GM19468 (cell line): ENCODE data around the gene WDFY4.
"Not testable (repeated sequence)": the region's sequence is repeated elsewhere in the genome, so short reads cannot be mapped to it uniquely, and the experiment has no call there.

Experiments used
- ATAC-seq: cut with Tn5 transposase; IDR thresholded peaks from one replicate; pipeline ENCODE4 v1.9.1; 2021; ENCODE audit warnings: mild to moderate bottlenecking, moderate library complexity, moderate number of reproducible peaks; ENCODE audit not compliant: unreplicated experiment; ENCODE audit errors: extremely low read depth

The WDFY4 gene

GRCh38 chr10:48684792-48685623, at the start of gene WDFY4:
WDFY4 (plus strand) TSS chr10:48684873; CDS start chr10:48709733, 24,860 bp downstream.
- ATAC-seq, result peak; percentile 43

GRCh38 chr10:48634984-48635557, 49.6 kb upstream of the WDFY4 start:
- ATAC-seq, result no peak

GRCh38 chr10:48636231-48636630, 48.4 kb upstream of the WDFY4 start:
- ATAC-seq, result no peak

GRCh38 chr10:48636901-48637300, 47.8 kb upstream of the WDFY4 start:
- ATAC-seq, result no peak

GRCh38 chr10:48638158-48638557, 46.5 kb upstream of the WDFY4 start:
- ATAC-seq, result no peak

- ATAC-seq, result no peak
These were observed 45.7 kb upstream of the WDFY4 start for GRCh38 chr10:48638739-48639527.

- ATAC-seq, result no peak
These were observed 45.0 kb upstream of the WDFY4 start for GRCh38 chr10:48639632-48640031.

- ATAC-seq, result no peak
These were observed 44.3 kb upstream of the WDFY4 start for GRCh38 chr10:48640326-48640725.

- not testable (repeated sequence) for ATAC-seq
These were observed 43.5 kb upstream of the WDFY4 start for GRCh38 chr10:48641099-48641690.

- ATAC-seq, result no peak
These were observed 39.1 kb upstream of the WDFY4 start for GRCh38 chr10:48645600-48645999.

- not testable (repeated sequence) for ATAC-seq
These were observed 37.6 kb upstream of the WDFY4 start for GRCh38 chr10:48647073-48647472.

- ATAC-seq, result no peak
These were observed 36.3 kb upstream of the WDFY4 start for GRCh38 chr10:48648172-48648942.

GRCh38 chr10:48649349-48649944, 35.2 kb upstream of the WDFY4 start:
- ATAC-seq, result no peak

GRCh38 chr10:48651293-48651692, 33.4 kb upstream of the WDFY4 start:
- no peak for ATAC-seq

GRCh38 chr10:48651839-48652238, 32.8 kb upstream of the WDFY4 start:
- no peak for ATAC-seq

- no peak for ATAC-seq
These were observed 32.3 kb upstream of the WDFY4 start for GRCh38 chr10:48652344-48652743.

- no peak for ATAC-seq
These were observed 31.3 kb upstream of the WDFY4 start for GRCh38 chr10:48653347-48653746.

GRCh38 chr10:48653944-48654698, 30.6 kb upstream of the WDFY4 start:
- no peak for ATAC-seq
